NCI-H2171 (cell line): Measurements from ENCODE around the gene SCN8A.

Experiments
- DNase-seq: peaks from one replicate; lab custom pipeline; 2025; lab: John Stamatoyannopoulos, UW

SCN8A gene

DNA sequence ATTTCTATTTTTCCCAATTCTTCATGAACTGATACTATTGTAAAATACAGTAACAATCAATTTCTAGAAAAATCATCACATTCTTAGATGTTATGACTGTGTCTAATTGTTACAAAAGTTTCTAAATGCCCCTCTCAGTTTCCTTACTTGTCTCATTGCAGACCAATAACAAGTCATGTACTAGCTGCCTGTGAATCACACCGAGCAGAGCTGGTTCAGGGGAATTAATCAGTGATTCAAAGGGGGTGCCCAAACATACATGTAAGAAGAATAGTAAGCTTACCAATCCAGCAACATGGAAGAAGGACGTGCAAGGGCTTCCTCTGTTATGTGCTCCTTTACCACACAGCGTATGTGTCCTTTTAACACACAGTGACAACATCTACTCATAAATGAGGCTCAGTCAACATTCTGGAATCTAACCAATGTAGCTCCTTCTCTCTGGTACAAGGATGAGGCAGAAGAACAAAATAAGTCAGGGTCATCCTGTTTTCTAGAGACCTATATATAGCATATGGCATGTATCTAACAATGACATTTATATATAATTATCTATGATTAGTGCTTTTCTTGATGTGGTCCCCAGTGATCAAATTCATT is 126.4 kb downstream of the SCN8A start:
- no peak for DNase-seq

- DNase-seq = no peak
Observed at GRCh38 chr12:51721282-51721940, 130.4 kb downstream of the SCN8A start.

DNA sequence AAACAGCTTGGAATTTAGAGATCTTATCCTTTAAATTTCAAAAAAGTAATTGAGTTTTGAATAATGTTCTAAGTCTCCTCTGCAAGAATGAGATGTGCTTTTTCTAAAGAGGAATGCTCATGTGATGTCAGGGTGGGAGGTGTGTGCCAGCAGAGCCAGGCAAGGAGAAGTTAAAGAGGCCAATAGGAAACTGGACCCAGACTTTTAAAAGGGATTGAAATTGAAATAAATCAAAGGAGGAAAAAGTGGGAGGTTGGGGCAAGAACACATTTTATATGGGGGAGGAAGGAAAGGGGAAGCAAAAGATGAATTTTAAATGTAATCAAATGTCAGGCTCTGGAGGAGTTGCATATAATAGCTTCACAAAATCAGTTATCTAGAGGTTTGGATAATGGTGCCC is 131.4 kb downstream of the SCN8A start:
- no peak for DNase-seq

GRCh38 chr12:51726161-51726560 is 135.1 kb downstream of the SCN8A start:
- no peak for DNase-seq

GRCh38 chr12:51726931-51727330 is 135.9 kb downstream of the SCN8A start:
- DNase-seq = no peak

- no peak for DNase-seq
Observed at GRCh38 chr12:51729331-51729730, 138.3 kb downstream of the SCN8A start.

DNA sequence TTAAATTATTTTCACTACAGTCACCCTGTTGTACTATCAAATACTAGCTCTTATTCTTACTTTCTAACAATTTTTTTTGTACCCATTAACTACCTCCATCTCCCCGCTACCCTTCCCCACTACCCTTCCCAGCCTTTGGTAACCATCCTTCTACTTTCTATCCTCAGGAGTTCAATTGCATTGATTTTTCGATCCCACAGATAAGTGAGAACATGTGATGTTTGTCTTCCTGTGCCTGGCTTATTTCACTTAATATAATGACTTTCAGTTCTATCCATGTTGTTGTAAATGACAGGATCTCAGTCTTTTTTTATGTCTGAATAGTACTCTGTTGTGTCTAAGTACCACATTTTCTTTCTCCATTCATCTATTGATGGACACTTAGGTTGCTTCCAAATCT is 139.7 kb downstream of the SCN8A start:
- no peak for DNase-seq

DNA sequence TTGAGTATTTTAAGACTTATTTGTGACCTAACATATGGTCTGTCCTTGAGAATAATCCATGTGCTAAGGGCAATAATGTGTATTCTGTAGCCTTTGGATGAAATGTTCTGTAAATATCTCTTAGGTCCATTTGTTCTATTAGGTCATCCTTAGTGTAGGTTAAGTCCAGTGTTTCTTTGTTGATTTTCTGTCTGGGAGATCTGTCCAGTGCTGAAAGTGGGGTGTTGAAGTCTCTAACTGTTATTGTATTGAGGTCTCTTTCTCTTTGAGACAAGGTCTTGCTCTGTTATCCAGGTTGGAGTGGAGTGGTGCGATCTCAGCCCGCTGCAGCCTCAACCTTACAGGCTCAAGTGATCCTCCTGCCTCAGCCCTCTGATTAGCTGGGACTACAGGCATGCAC is 149.5 kb downstream of the SCN8A start:
- DNase-seq = no peak

DNA sequence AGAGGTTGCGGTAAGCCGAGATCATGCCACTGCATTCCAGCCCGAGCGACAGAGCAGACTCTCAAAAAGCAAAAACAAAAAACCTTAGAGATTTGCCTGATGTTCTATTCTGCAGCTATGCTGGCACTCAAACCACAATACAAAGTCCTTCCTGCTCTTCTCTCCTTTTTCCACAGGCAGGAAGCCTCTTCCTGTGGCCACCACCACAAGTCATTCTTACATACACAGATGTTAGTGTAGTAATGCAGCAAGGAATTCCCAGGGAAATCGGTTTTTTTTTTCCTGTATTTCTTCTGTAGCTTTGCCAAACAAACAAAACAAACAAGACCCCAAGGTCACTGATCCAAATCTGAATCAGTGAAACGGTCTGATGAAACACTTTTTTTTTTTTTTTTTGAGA is 153.2 kb downstream of the SCN8A start:
- DNase-seq = no peak

DNA sequence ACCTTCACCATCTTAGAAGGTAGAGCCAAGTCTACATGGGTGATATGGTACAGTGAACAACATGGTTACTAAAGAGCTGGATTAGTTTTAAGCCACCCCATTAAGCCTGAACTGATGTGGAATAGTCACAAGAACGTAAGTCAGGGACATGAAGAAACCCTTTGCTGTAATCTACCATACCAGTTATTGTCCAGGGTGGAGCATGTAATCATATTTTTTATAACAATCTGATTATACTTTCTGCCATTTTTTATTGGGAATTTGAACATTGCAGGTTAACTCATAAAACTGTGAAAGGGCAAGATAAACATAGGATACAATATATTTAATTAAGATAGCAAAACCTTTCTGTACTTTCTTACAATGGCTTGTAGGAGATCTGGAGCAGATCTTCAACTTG is 153.9 kb downstream of the SCN8A start:
- DNase-seq = no peak

GRCh38 chr12:51746416-51746815 is 155.4 kb downstream of the SCN8A start:
- DNase-seq = no peak

GRCh38 chr12:51748235-51748634 is 157.2 kb downstream of the SCN8A start:
- no peak for DNase-seq

DNA sequence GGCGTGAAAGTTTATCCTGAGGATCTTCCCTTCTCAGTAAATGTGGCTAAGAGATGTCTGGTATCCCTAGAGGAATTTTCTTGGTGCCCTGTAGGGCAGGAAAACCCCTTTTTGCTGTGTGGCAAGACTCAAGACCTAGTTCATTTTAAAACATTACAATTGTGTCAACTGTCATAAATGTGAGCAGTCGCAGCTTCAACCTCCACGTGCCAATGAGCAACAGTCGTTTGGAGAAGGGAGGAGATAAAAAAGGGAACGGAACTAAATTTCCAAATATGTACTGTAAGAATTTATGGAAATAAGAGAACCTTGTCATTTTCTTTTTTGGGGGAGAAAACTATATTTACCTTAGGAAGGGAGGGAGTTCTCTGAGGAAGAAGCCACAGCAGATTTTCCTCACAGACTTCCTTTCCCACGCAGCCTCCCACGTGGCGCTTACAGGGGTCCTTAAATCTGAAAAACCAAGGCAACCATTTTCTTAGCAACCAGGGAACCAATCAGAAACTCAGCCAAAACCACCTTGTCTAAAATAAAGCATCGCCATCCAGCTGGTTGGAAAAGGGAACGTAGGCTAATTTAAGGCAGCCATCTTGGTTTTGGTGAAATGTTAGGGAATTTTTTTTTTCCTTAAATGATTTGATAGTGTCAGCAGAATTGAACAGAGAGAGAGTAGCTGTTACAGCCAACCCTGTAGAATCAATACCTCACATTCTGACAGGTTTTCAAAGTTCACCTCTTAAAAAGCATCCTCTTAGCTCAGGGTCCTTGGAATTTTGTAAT is 158.4 kb downstream of the SCN8A start:
- no peak for DNase-seq

DNA sequence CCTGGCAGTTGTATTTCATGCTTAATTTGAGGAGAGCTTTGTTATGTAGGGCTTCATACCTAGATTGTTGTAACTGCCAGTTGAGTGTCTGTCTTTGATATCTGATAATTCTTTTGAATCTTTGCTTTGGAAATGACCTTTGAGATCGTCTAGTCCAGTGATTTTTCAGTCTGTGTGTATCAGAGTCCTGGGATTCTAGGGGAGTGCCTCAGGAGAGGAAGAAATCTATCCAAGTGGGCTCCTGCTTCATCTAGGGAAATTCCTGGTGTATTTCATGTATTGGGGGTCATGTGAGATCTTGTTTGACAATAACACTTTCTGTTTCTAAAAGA is 158.9 kb downstream of the SCN8A start:
- DNase-seq = no peak

- no peak for DNase-seq
Observed at GRCh38 chr12:51751661-51752060, 160.6 kb downstream of the SCN8A start.

- no peak for DNase-seq
Observed at GRCh38 chr12:51752234-51752889, 161.3 kb downstream of the SCN8A start.

GRCh38 chr12:51753980-51754675 is 163.1 kb downstream of the SCN8A start:
- no peak for DNase-seq

GRCh38 chr12:51755251-51755650 is 164.2 kb downstream of the SCN8A start:
- no peak for DNase-seq

DNA sequence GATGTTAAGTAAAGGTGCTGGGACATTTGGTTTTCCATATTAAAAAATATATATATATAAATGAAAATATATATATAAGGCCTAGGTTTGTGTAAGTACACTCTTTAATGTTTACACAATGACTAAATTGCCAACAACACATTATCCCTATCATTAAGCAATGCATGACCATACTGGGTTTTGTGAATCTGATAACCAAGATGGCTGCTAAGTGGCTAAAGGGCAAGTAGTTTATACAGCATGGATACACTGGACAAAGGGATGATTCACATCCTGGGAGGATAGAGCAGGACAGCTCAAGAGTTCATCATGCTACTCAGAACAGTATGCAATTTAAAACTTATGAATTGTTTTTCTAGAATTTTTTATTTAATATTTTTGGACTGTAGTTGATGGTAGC is 168.1 kb downstream of the SCN8A start:
- no peak for DNase-seq

- DNase-seq = no peak
Observed at GRCh38 chr12:51759695-51760094, 168.7 kb downstream of the SCN8A start.

GRCh38 chr12:51760231-51760630 is 169.2 kb downstream of the SCN8A start:
- DNase-seq = no peak

GRCh38 chr12:51763743-51764142 is 172.7 kb downstream of the SCN8A start:
- DNase-seq = no peak
